ENCODE results near the gene FBXO21.
"Not testable (repeated sequence)": the region's sequence is repeated elsewhere in the genome, so short reads cannot be mapped to it uniquely, and the experiment has no call there.

Gene FBXO21, protein sequence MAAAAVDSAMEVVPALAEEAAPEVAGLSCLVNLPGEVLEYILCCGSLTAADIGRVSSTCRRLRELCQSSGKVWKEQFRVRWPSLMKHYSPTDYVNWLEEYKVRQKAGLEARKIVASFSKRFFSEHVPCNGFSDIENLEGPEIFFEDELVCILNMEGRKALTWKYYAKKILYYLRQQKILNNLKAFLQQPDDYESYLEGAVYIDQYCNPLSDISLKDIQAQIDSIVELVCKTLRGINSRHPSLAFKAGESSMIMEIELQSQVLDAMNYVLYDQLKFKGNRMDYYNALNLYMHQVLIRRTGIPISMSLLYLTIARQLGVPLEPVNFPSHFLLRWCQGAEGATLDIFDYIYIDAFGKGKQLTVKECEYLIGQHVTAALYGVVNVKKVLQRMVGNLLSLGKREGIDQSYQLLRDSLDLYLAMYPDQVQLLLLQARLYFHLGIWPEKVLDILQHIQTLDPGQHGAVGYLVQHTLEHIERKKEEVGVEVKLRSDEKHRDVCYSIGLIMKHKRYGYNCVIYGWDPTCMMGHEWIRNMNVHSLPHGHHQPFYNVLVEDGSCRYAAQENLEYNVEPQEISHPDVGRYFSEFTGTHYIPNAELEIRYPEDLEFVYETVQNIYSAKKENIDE

GRCh38 chr12:117190210-117190781 is at the start of gene FBXO21:
FBXO21 (minus strand) TSS chr12:117190470; CDS start chr12:117190456, 14 bp downstream.
- in situ Hi-C loops (cut with HindIII; ENCODE audit: low sequenced_read_pairs), result no loop called here

DNA sequence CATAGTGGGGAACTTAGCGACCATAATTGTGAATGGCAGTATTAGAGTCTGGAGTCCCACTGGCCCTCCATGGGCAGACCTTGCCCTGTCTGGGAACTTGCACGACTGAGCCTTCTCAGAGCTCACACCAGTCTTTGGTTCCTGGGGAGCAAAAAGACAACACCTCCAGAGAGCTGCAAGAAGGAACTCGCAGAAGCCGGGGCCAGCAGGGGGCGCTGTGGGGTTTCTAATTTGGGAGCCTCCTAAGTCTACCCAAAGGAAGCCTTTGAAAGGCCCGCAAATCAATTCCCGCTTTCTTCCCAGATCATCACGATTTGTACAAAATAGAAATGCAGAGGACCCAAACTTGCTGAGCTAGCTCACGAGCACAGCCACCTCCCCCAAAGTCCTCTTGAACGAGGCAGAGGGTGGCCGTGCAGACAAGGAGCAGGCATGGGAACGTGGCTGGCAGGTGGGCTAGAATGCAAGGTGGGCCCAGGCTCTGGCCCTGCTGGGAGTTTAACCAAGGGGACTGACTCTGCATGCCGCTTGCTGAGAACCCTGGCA is 46.3 kb upstream of the FBXO21 start:
- in situ Hi-C loops (cut with HindIII; ENCODE audit: low sequenced_read_pairs), result loop anchor here (10.0 kb wide), 1 partner anchor 618 kb away; no protein-coding TSS in a partner anchor

- in situ Hi-C loops (cut with HindIII; ENCODE audit: low sequenced_read_pairs), result loop anchor here (10.0 kb wide), 1 partner anchor 620 kb away; no protein-coding TSS in a partner anchor
These were observed 45.0 kb upstream of the FBXO21 start for GRCh38 chr12:117235261-117235660.

GRCh38 chr12:117234441-117234840 is 44.2 kb upstream of the FBXO21 start:
- in situ Hi-C loops (cut with HindIII; ENCODE audit: low sequenced_read_pairs), result loop anchor here (10.0 kb wide), 1 partner anchor 620 kb away; no protein-coding TSS in a partner anchor

DNA sequence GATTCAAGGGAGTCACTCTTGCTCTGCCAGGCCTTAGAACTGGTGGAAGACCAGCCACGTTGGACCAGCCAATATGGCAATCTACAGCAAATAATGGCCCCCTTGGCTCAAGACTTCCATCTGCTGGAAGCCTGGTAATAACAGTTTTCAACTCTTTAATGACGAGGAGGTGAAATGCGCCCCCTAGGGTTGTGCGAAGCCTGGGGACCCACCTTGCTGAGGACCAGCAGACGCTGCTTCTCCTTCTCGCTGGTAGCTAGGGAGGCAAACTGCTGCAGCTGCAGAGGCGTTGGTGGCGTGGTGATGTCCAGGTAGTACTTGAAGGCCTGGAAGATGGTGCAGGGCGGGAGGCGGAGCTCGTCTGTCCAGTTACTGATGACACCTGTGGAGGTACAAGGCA is 41.5 kb upstream of the FBXO21 start:
- in situ Hi-C loops (cut with HindIII; ENCODE audit: low sequenced_read_pairs), result loop anchor here (10.0 kb wide), 1 partner anchor 623 kb away; no protein-coding TSS in a partner anchor

- in situ Hi-C loops (cut with HindIII; ENCODE audit: low sequenced_read_pairs), result no loop called here
These were observed 38.0 kb upstream of the FBXO21 start for GRCh38 chr12:117228239-117228638.

- in situ Hi-C loops (cut with HindIII; ENCODE audit: low sequenced_read_pairs), result no loop called here
These were observed 36.9 kb upstream of the FBXO21 start for GRCh38 chr12:117227000-117227653.

GRCh38 chr12:117226505-117226904 is 36.2 kb upstream of the FBXO21 start:
- in situ Hi-C loops (cut with HindIII; ENCODE audit: low sequenced_read_pairs), result no loop called here

GRCh38 chr12:117225179-117225578 is 34.9 kb upstream of the FBXO21 start:
- in situ Hi-C loops (cut with HindIII; ENCODE audit: low sequenced_read_pairs), result no loop called here

DNA sequence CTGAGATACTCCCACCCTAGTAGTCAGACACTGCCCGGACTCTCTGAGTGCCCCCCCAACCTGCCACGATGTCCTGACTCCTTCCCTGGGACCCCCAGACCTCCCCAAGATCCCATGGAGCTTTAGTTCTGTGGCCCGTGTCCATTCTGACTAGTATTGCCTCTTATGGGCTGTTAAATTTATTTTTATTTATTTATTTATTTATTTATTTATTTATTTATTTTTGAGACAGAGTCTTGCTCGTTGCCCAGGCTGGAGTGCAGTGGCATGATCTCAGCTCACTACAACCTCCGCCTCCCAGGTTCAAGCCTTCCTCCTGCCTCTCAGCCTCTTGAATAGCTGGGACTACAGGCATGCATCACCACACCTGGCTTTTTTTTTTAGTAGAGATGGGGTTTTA is 30.7 kb upstream of the FBXO21 start:
- in situ Hi-C loops (cut with HindIII; ENCODE audit: low sequenced_read_pairs), result not testable (repeated sequence)

DNA sequence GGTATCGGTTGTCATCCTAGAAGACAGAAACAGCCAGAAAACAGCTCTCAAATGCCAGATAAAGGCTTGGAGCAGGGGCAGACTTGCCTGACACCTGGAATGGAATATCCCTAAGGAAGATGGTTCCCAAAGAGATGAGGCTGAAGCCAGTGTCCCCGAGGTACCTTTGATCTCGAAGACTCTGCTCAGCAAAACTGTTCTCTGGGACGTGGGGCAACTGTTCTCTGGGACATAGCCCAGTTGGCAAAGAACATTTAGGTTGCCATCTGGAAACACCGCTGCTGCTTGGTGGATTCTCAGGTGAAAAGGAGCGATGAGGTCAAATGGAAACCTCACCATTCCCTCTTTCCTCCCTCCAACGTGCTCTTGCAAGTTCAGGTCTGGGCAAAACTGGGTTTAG is 27.9 kb upstream of the FBXO21 start:
- in situ Hi-C loops (cut with HindIII; ENCODE audit: low sequenced_read_pairs), result no loop called here

- in situ Hi-C loops (cut with HindIII; ENCODE audit: low sequenced_read_pairs), result no loop called here
These were observed 26.4 kb upstream of the FBXO21 start for GRCh38 chr12:117216686-117217085.

GRCh38 chr12:117214797-117215196 is 24.5 kb upstream of the FBXO21 start:
- in situ Hi-C loops (cut with HindIII; ENCODE audit: low sequenced_read_pairs), result no loop called here

DNA sequence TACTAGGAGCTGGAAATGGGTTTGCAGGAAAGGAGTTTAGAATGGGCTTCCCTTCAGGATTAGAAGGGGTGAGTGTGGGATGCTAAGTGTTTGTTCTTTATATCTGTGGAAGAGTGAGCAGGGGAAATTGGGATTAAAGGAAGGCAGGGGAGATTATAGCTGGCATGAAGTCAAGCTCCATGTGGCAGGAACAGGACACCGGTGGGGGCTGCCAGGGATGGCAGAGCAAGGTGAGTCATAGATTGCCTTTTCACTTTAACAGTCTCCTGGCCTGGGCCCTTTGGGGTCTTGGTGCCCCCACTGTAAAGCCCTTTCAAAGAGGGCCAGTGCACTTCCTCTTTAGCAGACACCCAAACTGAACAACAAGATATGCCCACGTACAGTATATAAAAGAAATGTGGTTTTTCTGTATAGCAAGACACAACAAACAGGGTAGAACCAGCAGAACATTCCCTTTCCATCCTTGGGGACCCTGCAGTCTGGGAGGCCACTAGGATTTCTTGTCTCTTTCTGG is 23.1 kb upstream of the FBXO21 start:
- in situ Hi-C loops (cut with HindIII; ENCODE audit: low sequenced_read_pairs), result no loop called here

DNA sequence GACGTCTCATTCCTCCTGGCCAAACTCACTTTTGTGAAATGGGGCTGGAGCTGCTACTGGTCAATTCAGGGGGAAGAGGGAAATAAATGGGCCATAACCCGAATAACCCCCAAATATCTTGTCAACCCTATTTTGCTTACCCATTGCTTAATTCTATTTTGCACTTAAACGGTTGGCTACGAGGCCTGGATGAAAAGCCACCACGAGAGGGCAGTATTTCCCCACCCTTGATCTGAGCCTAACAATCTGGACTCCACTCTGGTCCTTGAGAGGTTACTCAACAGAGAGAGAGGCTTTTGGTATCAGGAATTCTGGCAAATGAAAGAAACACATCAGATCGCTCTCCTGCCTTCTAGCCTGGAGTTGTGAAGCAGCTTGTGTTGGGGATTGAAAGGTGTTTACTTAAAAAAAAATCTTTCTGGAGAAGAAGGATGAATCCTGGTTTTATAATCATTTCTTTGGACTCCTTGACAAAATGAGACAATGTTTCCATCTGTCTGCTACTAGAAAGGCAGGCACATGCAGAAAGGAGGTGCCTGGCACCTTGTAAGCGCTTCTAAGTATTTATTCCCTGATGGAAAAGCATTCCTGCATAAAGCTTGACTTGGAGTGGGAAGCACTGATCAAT is 22.4 kb upstream of the FBXO21 start:
- in situ Hi-C loops (cut with HindIII; ENCODE audit: low sequenced_read_pairs), result no loop called here

DNA sequence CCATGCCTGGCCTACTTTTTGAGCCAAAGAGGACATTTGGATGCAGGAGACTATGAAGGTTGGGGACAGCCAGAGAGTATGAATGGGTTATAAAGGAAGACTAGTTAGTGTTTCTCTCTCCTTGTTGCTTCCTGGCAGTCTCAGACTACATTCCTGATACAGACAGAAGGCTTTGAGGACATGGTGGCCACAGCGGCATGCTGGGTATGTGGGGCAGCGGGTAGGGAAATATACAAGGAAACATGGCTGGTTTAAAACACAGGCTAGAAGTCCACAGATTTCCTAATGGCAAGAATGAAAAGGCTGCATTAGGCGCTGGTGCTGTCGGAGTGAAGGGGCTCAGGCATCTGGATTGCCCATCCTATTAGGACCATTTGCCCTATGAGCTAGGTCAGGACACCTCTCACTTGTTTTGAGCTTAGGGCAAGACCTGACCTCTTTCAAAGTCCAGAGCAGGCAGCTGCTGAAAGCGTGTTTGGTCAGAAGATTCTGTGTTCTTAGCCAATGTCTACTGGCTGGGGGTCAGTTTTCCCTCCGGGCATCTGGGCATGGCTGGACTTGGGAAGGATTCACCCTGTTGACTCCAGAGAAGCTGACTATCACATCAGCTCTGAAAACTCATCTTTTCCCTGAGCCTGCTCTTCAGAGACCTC is 20.1 kb upstream of the FBXO21 start:
- in situ Hi-C loops (cut with HindIII; ENCODE audit: low sequenced_read_pairs), result no loop called here

- in situ Hi-C loops (cut with HindIII; ENCODE audit: low sequenced_read_pairs), result no loop called here
These were observed 19.4 kb upstream of the FBXO21 start for GRCh38 chr12:117209626-117210025.

GRCh38 chr12:117208811-117209455 is 18.7 kb upstream of the FBXO21 start:
- in situ Hi-C loops (cut with HindIII; ENCODE audit: low sequenced_read_pairs), result no loop called here

- in situ Hi-C loops (cut with HindIII; ENCODE audit: low sequenced_read_pairs), result no loop called here
These were observed 17.9 kb upstream of the FBXO21 start for GRCh38 chr12:117208206-117208605.

All from DLD1 (cell line).